Measurements from ENCODE around the gene PARD3.

GRCh38 chr10:34092891-34093290 lies 722.2 kb downstream of the PARD3 start:
- TF ChIP-seq ZSCAN18 (CRISPR knock-in tag; IDR thresholded peaks at IDR 0.05) (no peak), ESRRA (CRISPR knock-in tag; IDR thresholded peaks at IDR 0.05; ENCODE audit: borderline replicate concordance) (no peak), MYBL2 (CRISPR knock-in tag; IDR thresholded peaks at IDR 0.05) (no peak)
